MM.1S (cell line): ENCODE data around the gene CCDC63.

Source experiments
- DNase-seq: peaks from one replicate; pipeline ENCODE4 v3.0.0-alpha.2; 2015
- H2AFZ ChIP-seq: fragments of 300-600 bp; sonication (generic); 2 replicates; pipeline ENCODE4 v1.6.0; 2016; ENCODE audit warnings: antibody characterized with exemption, low read length
- H3F3A ChIP-seq: fragments of 300-600 bp; sonication (generic); 2 replicates; pipeline ENCODE4 v1.6.1; 2016; ENCODE audit warnings: mild to moderate bottlenecking, antibody characterized with exemption, low read length, moderate library complexity, mixed read lengths; ENCODE audit not compliant: insufficient read depth
- H3K27ac ChIP-seq: fragments of 300-600 bp; sonication (generic); 2 replicates; pipeline ENCODE4 v1.5.1; 2016; ENCODE audit warnings: mild to moderate bottlenecking, low read length
- H3K27me3 ChIP-seq: fragments of 300-600 bp; sonication (generic); replicated peaks from 2 replicates; pipeline ENCODE4 v1.6.0; 2016; ENCODE audit warnings: low read length; ENCODE audit not compliant: insufficient read depth
- H3K36me3 ChIP-seq: fragments of 300-600 bp; sonication (generic); replicated peaks from 2 replicates; pipeline ENCODE4 v1.6.1; 2016; ENCODE audit warnings: mild to moderate bottlenecking, low read length, mixed read lengths; ENCODE audit not compliant: insufficient read depth
- H3K4me1 ChIP-seq: fragments of 300-600 bp; sonication (generic); 2 replicates; pipeline ENCODE4 v1.6.1; 2016; ENCODE audit warnings: low read length, mixed read lengths
- H3K4me2 ChIP-seq: fragments of 300-600 bp; sonication (generic); 2 replicates; pipeline ENCODE4 v1.6.0; 2016; ENCODE audit warnings: low read depth, low read length
- H3K4me3 ChIP-seq: fragments of 300-600 bp; sonication (generic); 2 replicates; pipeline ENCODE4 v1.5.1; 2016; ENCODE audit warnings: low read length, mixed read lengths
- H3K79me2 ChIP-seq: fragments of 300-600 bp; sonication (generic); 2 replicates; pipeline ENCODE4 v1.6.1; 2016; ENCODE audit warnings: mixed run types, low read length, mixed read lengths
- H3K9ac ChIP-seq: fragments of 300-600 bp; sonication (generic); 2 replicates; pipeline ENCODE4 v1.6.1; 2016; ENCODE audit warnings: low read length, mixed read lengths
- H3K9me2 ChIP-seq: fragments of 300-600 bp; sonication (generic); replicated peaks from 2 replicates; pipeline ENCODE4 v1.6.1; 2016; ENCODE audit warnings: mild to moderate bottlenecking, low read length, mixed read lengths; ENCODE audit not compliant: insufficient read depth
- H3K9me3 ChIP-seq: fragments of 300-600 bp; sonication (generic); replicated peaks from 2 replicates; pipeline ENCODE4 v1.6.1; 2016; ENCODE audit warnings: mild to moderate bottlenecking, low read length, mixed read lengths; ENCODE audit not compliant: insufficient read depth
- H4K20me1 ChIP-seq: fragments of 300-600 bp; sonication (generic); 2 replicates; pipeline ENCODE4 v1.6.1; 2016; ENCODE audit warnings: mild to moderate bottlenecking, low read length, moderate library complexity, mixed read lengths; ENCODE audit not compliant: insufficient read depth
- EZH2 ChIP-seq: fragments of 300-600 bp; sonication (generic); optimal IDR thresholded peaks from 2 replicates; pipeline ENCODE3; 2017; ENCODE audit warnings: low read depth, mild to moderate bottlenecking, antibody characterized with exemption, low read length, mixed read lengths
- EZH2phosphoT487 ChIP-seq: fragments of 300-600 bp; sonication (generic); IDR thresholded peaks from 2 replicates; pipeline ENCODE4 v1.6.1; 2018; ENCODE audit warnings: antibody characterized with exemption, low read length
- TF ChIP-seq, protein P1 (sequence below): fragments of 300-600 bp; sonication (generic); IDR thresholded peaks from 2 replicates; pipeline ENCODE4 v1.5.1; 2016; ENCODE audit warnings: antibody characterized with exemption, low read length, mixed read lengths

CCDC63 gene

DNA sequence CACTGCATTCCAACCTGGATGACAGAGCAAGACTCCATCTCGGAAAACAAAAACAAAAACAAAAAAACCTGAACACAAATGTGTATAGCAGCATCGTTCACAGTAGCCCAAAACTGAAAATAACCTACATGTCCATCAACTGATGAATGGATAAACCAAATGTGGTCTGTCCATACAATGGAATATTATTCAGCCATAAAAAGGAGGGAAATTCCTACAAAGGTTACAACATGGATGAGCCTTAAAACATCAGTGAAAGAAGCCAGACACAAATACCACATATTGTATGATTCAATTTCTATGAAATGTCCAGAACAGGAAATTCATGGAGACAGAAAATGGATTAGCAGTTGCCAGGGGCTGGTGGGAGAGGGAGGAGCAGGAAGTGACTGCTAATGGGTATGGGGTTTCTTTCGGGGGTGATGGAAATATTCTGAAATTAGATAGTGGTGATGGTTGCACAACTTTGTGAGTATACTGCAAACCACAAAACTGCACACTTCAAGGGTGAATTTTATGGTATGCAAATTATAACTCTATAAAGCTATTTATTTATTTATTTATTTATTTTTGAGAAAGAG lies 69.6 kb downstream of the CCDC63 start:
- H3K27me3 ChIP-seq, result no peaks in the 10 kb centered on the region
- no peak overlapping the region for H3K4me3 ChIP-seq
- no peak overlapping the region for H3K9ac ChIP-seq
- no peak overlapping the region for H3K4me2 ChIP-seq
- H4K20me1 ChIP-seq, result no peaks in the 10 kb centered on the region
- no peak overlapping the region for H3K27ac ChIP-seq
- no peak for TF ChIP-seq EZH2phosphoT487
- TF ChIP-seq, protein P1, sequence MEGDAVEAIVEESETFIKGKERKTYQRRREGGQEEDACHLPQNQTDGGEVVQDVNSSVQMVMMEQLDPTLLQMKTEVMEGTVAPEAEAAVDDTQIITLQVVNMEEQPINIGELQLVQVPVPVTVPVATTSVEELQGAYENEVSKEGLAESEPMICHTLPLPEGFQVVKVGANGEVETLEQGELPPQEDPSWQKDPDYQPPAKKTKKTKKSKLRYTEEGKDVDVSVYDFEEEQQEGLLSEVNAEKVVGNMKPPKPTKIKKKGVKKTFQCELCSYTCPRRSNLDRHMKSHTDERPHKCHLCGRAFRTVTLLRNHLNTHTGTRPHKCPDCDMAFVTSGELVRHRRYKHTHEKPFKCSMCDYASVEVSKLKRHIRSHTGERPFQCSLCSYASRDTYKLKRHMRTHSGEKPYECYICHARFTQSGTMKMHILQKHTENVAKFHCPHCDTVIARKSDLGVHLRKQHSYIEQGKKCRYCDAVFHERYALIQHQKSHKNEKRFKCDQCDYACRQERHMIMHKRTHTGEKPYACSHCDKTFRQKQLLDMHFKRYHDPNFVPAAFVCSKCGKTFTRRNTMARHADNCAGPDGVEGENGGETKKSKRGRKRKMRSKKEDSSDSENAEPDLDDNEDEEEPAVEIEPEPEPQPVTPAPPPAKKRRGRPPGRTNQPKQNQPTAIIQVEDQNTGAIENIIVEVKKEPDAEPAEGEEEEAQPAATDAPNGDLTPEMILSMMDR, result no peak
- no peak for TF ChIP-seq EZH2
- H3K4me1 ChIP-seq, result peaks cover 4% of the 10 kb centered on the region
- 0 out of 2 replicates have a peak, but pooled peaks cover 6% of the 10 kb centered on the region for H3F3A ChIP-seq
- no peaks in the 10 kb centered on the region for H3K9me3 ChIP-seq
- no peaks in the 10 kb centered on the region for H3K79me2 ChIP-seq
- no peaks in the 10 kb centered on the region for H3K9me2 ChIP-seq
- H3K36me3 ChIP-seq, result no peaks in the 10 kb centered on the region
- no peak for DNase-seq
- no peak overlapping the region for H2AFZ ChIP-seq

DNA sequence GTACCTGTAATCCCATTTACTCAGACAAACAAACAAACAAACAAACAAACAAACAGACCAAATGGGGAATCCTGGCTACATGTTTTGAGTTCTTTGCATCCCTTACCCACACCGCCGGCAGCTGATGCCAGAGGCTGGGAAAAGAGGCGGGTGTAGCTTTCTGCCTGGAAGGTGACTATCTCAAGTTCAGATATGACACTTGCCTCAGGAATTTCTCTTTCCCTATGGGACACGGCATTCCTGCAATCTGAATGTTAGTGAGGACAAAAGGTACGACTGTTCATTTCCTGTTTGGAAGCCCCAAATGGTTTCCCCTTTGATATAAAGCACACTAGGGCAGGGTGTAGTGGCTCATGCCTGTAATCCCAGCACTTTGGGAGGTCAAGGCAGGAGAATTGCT lies 70.7 kb downstream of the CCDC63 start:
- Histone ChIP-seq H3K9ac (no peak overlapping the region), H3K4me1 (peaks cover 4% of the 10 kb centered on the region), H3K4me2 (no peak overlapping the region), H3K27me3 (no peaks in the 10 kb centered on the region), H3K79me2 (no peaks in the 10 kb centered on the region), H3K27ac (no peak overlapping the region), H4K20me1 (no peaks in the 10 kb centered on the region), H3K4me3 (no peak overlapping the region), H3F3A (0 out of 2 replicates have a peak, but pooled peaks cover 6% of the 10 kb centered on the region), H2AFZ (no peak overlapping the region), H3K9me2 (no peaks in the 10 kb centered on the region), H3K9me3 (no peaks in the 10 kb centered on the region), H3K36me3 (no peaks in the 10 kb centered on the region)
- no peak for DNase-seq
- no peak for TF ChIP-seq EZH2
- TF ChIP-seq, protein P1, result no peak
- no peak for TF ChIP-seq EZH2phosphoT487

DNA sequence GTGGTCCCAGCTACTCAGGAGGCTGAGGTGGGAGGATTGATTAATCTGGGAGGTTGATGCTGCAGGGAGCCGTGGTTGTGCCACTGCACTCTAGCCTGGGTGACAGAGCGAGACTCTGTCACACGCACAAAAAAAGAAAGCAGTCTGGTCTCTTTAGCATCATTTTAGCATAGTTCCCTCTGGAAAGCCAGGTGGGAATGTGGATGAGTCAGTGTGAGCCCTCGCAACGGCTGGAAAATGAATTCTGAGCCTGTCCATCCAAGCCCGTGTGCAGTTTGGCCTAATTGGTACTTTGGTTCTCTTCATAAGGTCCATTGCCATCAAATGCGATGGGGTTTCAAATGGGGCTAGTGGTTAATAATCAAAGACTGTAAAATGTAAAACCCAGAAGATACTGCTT lies 71.2 kb downstream of the CCDC63 start:
- no peaks in the 10 kb centered on the region for H3K36me3 ChIP-seq
- no peaks in the 10 kb centered on the region for H3K79me2 ChIP-seq
- H3K4me3 ChIP-seq, result no peak overlapping the region
- TF ChIP-seq EZH2, result no peak
- TF ChIP-seq EZH2phosphoT487, result no peak
- TF ChIP-seq, protein P1, result no peak
- no peak overlapping the region for H3K27ac ChIP-seq
- H3K9ac ChIP-seq, result no peak overlapping the region
- no peaks in the 10 kb centered on the region for H3K27me3 ChIP-seq
- H2AFZ ChIP-seq, result no peak overlapping the region
- 0 out of 2 replicates have a peak, but pooled peaks cover 6% of the 10 kb centered on the region for H3F3A ChIP-seq
- peaks cover 3% of the 10 kb centered on the region for H3K4me1 ChIP-seq
- no peak overlapping the region for H3K4me2 ChIP-seq
- DNase-seq, result no peak
- H3K9me3 ChIP-seq, result no peaks in the 10 kb centered on the region
- H3K9me2 ChIP-seq, result no peaks in the 10 kb centered on the region
- no peaks in the 10 kb centered on the region for H4K20me1 ChIP-seq
